Astrocyte of the hippocampus (primary cell): ENCODE measurements around the gene NR1H3.
"Not testable (repeated sequence)": the region's sequence is repeated elsewhere in the genome, so short reads cannot be mapped to it uniquely, and the experiment has no call there.

Experiments
- DNase-seq: peaks from one replicate; pipeline ENCODE4 v3.0.0; 2011; ENCODE audit warnings: low read depth, low spot score

Gene NR1H3

GRCh38 chr11:47306484-47306844 is 48.7 kb downstream of the NR1H3 start:
- no peak for DNase-seq

GRCh38 chr11:47308050-47308823 is 50.4 kb downstream of the NR1H3 start:
- no peak for DNase-seq

GRCh38 chr11:47314992-47315391 is 57.2 kb downstream of the NR1H3 start:
- no peak for DNase-seq

- not testable (repeated sequence) for DNase-seq
Observed at GRCh38 chr11:47316501-47316900, 58.7 kb downstream of the NR1H3 start.

- DNase-seq: no peak
Observed at GRCh38 chr11:47317064-47317828, 59.5 kb downstream of the NR1H3 start.

- DNase-seq: no peak
Observed at GRCh38 chr11:47318166-47318565, 60.4 kb downstream of the NR1H3 start.
